ENCODE data around the gene PLPP4.

The PLPP4 gene

DNA sequence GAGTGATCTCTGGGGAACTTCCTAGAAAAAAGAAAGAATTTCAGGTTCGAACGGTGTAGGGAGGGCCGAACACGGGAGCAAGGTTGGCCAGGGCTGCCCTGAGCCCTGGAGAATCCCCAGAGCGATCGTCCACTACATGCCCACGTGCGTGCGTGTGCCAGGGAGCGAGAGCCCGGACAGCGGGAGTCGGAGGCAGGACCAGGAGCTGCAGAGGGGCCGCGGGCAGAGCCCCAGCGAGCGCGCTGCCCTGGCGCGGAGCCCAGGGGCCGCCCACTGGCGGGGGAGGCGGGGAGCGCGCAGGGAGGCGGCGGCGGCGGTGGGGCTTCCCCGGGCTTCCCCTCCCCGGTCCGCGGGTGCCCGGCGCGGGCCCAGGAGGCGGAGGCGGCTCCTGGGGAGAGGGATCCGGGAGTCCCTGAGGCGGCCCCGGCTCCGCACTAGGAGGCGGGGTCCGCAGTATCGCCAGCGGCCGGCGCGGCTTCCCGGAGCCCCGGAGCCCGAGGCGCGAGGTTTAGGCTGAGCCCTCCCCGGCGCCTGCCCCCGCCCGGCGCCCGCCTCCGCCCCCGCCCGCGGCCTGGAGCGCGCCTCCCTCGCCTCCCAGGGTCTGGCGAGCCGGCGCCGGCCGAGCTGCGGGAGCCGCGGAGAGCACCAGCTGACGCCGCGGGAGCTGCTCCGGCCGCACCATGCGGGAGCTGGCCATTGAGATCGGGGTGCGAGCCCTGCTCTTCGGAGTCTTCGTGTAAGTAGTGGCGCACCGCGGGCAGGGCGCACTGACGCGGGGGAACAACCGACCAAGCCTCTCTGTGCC is at the start of gene PLPP4:
Gene PLPP4, plus strand, starts transcription at position 602 of the 805 bp plus-strand sequence. Its CDS starts 79 bp downstream, at position 681.
- H3K27ac ChIP-seq (ENCODE audit: low read length), result no peak within 1 kb of the TSS
- TF ChIP-seq, protein P1, sequence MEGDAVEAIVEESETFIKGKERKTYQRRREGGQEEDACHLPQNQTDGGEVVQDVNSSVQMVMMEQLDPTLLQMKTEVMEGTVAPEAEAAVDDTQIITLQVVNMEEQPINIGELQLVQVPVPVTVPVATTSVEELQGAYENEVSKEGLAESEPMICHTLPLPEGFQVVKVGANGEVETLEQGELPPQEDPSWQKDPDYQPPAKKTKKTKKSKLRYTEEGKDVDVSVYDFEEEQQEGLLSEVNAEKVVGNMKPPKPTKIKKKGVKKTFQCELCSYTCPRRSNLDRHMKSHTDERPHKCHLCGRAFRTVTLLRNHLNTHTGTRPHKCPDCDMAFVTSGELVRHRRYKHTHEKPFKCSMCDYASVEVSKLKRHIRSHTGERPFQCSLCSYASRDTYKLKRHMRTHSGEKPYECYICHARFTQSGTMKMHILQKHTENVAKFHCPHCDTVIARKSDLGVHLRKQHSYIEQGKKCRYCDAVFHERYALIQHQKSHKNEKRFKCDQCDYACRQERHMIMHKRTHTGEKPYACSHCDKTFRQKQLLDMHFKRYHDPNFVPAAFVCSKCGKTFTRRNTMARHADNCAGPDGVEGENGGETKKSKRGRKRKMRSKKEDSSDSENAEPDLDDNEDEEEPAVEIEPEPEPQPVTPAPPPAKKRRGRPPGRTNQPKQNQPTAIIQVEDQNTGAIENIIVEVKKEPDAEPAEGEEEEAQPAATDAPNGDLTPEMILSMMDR (IDR thresholded peaks at IDR 0.05; ENCODE audit: borderline replicate concordance, extremely low read depth, low read length, poor library complexity, severe bottlenecking), result no peak
- no peak for TF ChIP-seq EZH2 (IDR thresholded peaks at IDR 0.05; ENCODE audit: borderline replicate concordance, low read depth, low read length, severe bottlenecking)
- H3K36me3 ChIP-seq (ENCODE audit: insufficient read depth, low read length), result no peaks in the 10 kb centered on the region
- H3K9ac ChIP-seq (ENCODE audit: low read depth, low read length), result no peak within 1 kb of the TSS
- no peaks in the 10 kb centered on the region for H3K79me2 ChIP-seq (ENCODE audit: insufficient read depth, low read length)
- H3K4me2 ChIP-seq (ENCODE audit: insufficient read depth, low read length), result no peak within 1 kb of the TSS
- no peaks in the 10 kb centered on the region for H3K4me1 ChIP-seq (ENCODE audit: insufficient read depth, low read length)
- no peak within 1 kb of the TSS for H2AFZ ChIP-seq (ENCODE audit: low read depth, low read length)
- DNase-seq (no peak), ATAC-seq (ENCODE audit: insufficient read depth, low read depth) (no peak)
- H4K20me1 ChIP-seq (ENCODE audit: insufficient read depth, low read length), result no peaks in the 10 kb centered on the region
- no peaks in the 10 kb centered on the region for H3K27me3 ChIP-seq (ENCODE audit: insufficient read depth, low read length, poor library complexity)
- H3K4me3 ChIP-seq (ENCODE audit: low read depth in 1 of 2, low read length in 2 of 2), result no peak within 1 kb of the TSS
- H3K9me3 ChIP-seq (ENCODE audit: insufficient read depth, low read length, severe bottlenecking), result no peaks in the 10 kb centered on the region

DNA sequence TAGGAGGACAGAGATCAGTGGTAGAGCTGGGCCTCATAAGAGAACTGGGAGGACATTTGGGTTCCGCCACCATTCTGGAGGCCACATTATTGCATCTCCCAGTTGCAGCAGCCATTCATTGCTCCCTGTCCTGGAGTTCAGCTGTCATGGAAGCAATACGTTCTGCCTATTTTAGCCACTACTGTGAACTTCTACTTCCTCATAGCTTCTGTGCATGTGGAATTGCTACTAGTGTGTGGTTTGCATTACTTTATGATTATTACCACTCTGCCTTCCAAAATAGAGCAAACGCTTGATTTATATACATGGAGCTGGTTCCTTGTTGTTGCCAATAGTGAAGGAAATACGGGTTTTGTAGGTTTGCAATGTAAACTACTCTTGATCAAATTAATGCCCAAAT is 47.2 kb upstream of the PLPP4 start:
- Histone ChIP-seq H3K4me3 (ENCODE audit: low read depth in 1 of 2, low read length in 2 of 2) (no peak overlapping the region), H4K20me1 (ENCODE audit: insufficient read depth, low read length) (no peaks in the 10 kb centered on the region), H3K27ac (ENCODE audit: low read length) (no peak overlapping the region), H3K27me3 (ENCODE audit: insufficient read depth, low read length, poor library complexity) (no peaks in the 10 kb centered on the region), H3K4me1 (ENCODE audit: insufficient read depth, low read length) (no peaks in the 10 kb centered on the region), H2AFZ (ENCODE audit: low read depth, low read length) (no peak overlapping the region), H3K9ac (ENCODE audit: low read depth, low read length) (no peak overlapping the region), H3K4me2 (ENCODE audit: insufficient read depth, low read length) (no peak overlapping the region), H3K9me3 (ENCODE audit: insufficient read depth, low read length, severe bottlenecking) (no peaks in the 10 kb centered on the region), H3K36me3 (ENCODE audit: insufficient read depth, low read length) (no peaks in the 10 kb centered on the region), H3K79me2 (ENCODE audit: insufficient read depth, low read length) (no peaks in the 10 kb centered on the region)
- DNase-seq (no peak), ATAC-seq (ENCODE audit: insufficient read depth, low read depth) (no peak)
- no peak for TF ChIP-seq EZH2 (IDR thresholded peaks at IDR 0.05; ENCODE audit: borderline replicate concordance, low read depth, low read length, severe bottlenecking)
- TF ChIP-seq, protein P1 (IDR thresholded peaks at IDR 0.05; ENCODE audit: borderline replicate concordance, extremely low read depth, low read length, poor library complexity, severe bottlenecking), result no peak

DNA sequence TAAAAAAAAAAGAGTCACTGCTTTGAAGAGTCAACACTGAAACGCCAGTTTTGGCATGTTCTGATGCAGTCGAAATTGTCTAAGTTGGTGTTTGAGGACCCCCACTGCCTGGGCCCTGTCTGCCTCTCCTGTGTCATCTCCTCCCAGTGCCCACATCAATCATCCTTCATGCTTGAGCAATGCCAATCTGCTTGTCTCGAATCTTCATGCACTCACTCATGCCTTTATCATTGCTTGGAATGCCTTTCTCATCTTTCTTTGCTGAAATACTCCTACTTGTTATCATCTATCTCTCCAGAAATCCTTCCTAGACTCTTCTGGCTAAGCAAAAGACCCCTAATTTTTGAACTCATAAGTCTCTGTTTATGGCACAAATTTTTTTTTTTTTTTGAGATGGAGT is 42.1 kb upstream of the PLPP4 start:
- H3K4me3 ChIP-seq (ENCODE audit: low read depth in 1 of 2, low read length in 2 of 2), result no peak overlapping the region
- no peak overlapping the region for H3K4me2 ChIP-seq (ENCODE audit: insufficient read depth, low read length)
- no peaks in the 10 kb centered on the region for H3K79me2 ChIP-seq (ENCODE audit: insufficient read depth, low read length)
- no peaks in the 10 kb centered on the region for H3K4me1 ChIP-seq (ENCODE audit: insufficient read depth, low read length)
- ATAC-seq (ENCODE audit: insufficient read depth, low read depth) (no peak), DNase-seq (no peak)
- H3K9ac ChIP-seq (ENCODE audit: low read depth, low read length), result no peak overlapping the region
- TF ChIP-seq EZH2 (IDR thresholded peaks at IDR 0.05; ENCODE audit: borderline replicate concordance, low read depth, low read length, severe bottlenecking), result no peak
- TF ChIP-seq, protein P1 (IDR thresholded peaks at IDR 0.05; ENCODE audit: borderline replicate concordance, extremely low read depth, low read length, poor library complexity, severe bottlenecking), result no peak
- H4K20me1 ChIP-seq (ENCODE audit: insufficient read depth, low read length), result no peaks in the 10 kb centered on the region
- no peak overlapping the region for H3K27ac ChIP-seq (ENCODE audit: low read length)
- H3K36me3 ChIP-seq (ENCODE audit: insufficient read depth, low read length), result no peaks in the 10 kb centered on the region
- H3K9me3 ChIP-seq (ENCODE audit: insufficient read depth, low read length, severe bottlenecking), result no peaks in the 10 kb centered on the region
- H3K27me3 ChIP-seq (ENCODE audit: insufficient read depth, low read length, poor library complexity), result peaks cover 10% of the 10 kb centered on the region
- no peak overlapping the region for H2AFZ ChIP-seq (ENCODE audit: low read depth, low read length)

Measured in DND-41 (cell line).